CMK (cell line): ENCODE data around the gene PLD5.

Experiments
- DNase-seq: peaks from one replicate; pipeline ENCODE4 v3.0.0-alpha.2; 2010; ENCODE audit warnings: low read depth

The PLD5 gene

DNA sequence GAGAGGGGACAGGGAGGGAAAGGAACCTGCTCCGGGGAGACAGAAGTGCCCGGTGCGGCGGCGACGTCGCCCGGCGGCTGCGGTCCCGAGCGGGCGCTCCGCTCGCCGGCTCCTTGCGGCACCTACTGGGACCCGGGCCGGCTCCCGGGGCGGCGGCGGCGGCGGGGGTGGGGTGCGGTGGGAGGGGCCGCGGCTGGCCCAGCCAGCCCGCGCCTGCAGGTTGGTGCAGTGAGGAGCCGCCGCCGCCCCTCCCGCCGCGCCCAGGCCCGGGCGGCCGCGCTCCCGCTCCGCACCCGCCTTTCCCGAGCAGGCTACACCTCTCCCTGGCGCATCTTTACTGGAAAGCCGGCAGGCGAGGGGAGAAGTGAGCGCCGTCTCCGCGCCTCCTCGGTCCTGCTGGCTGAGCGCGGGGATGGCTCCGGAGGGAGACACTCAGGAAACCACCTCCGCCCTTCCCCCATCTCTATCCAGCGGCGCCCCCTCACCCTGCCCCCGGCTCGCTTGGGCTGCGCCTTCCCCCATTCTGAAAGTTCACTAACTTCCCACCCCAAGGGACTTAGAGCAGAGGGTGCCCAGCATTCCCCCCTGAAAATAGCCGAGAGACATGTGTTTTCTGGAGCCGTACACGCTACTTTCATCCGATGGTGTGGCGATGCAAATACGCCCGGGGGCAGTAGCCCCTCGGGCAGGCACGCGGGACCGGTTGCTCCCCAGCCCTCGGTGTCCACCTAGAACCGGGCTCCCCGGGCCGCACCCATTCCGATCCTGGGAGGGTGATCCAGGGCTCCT, at the start of gene PLD5:
PLD5 (minus strand) TSS at position 127 of the 789 bp plus-strand sequence.
- no peak for DNase-seq

DNA sequence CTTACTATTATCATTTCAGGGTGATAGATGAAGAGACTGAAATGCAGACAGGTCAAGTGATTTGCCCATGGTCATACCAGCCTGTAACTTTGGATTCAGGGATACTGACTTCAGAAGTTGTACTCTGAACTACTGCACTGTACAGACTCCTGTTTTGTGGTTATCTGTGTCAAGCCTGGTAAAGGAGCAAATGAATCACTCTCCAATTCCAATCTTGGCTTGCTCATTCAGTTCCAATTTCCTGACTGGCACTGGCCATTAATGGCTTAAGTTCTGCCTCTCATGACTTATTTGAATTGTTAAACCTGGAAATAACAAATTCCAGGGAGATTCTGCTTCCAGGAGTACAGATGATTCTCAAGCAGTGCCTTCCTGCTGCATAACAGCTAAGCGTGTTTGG, 45.4 kb upstream of the PLD5 start:
- no peak for DNase-seq

DNA sequence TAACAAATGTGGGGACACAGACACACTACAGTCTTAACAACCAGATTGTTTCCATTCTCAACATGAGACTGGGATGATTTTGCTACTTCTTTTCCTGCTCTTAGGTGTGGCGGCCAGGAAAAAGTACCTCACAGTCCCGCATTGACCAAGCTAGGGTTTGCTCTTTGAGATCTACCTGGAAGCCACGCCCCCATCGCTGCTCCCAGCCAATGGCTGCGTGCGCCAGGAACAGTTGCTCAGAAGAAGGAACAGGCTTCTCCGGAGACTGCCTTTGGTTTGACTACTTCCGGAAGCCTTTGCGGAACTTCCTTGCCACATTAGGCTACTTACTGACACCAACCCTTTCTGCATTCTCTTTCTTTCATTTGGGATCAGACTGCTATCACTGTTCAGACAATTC, 44.2 kb upstream of the PLD5 start:
- no peak for DNase-seq

DNA sequence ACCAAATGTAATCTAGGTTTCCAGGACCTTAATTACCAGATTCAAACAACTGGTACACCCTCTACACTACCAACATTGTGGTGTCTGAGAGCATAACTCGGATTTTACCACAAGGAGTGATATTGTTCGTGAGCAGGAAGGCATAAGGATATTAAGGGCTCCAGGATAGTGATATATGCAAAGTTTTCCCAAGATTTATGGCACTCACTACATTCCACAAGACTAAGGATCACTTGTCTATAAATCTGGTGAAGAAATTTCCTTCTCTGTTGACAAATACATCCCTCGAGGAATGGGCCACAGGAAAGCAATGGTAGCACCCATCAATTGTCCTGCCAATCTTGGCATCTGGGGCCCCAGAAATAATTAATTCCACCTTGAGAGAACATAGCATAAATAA, 43.1 kb upstream of the PLD5 start:
- no peak for DNase-seq

- no peak for DNase-seq
These were observed 32.3 kb upstream of the PLD5 start for GRCh38 chr1:242556759-242557158.

DNA sequence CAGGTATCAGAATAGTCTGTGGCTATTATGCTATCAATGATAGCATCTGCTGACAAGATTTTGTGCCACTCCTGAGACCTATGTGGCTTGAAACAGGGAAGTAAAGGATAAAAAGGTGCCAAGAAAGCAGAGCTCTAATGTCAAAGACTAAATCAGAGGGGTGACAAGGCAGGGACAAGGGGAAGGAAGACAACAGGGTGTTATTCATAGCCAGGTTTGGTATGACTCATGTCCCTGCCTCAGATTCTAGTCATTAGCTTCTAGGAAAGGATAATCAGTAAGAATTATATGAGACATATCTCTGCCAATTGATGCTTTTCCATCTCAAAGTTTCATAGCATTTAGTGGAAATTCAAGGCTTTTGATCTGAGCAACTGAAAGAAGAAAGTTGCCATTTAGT, 31.8 kb upstream of the PLD5 start:
- DNase-seq: no peak

GRCh38 chr1:242554577-242554976, 30.1 kb upstream of the PLD5 start:
- DNase-seq: no peak

GRCh38 chr1:242546849-242547729, 22.6 kb upstream of the PLD5 start:
- no peak for DNase-seq

DNA sequence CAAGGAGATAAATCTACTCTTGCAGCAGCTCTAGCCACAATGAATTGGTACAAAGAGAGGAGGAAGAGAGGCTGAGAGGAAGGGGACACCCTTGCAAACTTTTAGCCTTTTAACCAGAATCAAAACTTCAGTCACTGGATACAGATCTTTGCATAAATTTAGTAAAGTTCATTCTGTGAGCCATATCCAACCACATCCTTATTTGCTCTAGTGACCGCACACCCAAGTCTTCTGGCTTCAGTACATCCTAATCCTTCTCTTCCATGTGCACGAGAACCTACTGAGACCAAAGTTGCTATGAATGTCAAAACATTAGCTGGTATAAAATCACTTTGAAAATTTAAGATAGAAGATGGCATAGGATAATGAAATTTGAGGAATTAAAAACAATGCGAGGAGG, 21.9 kb upstream of the PLD5 start:
- no peak for DNase-seq

DNA sequence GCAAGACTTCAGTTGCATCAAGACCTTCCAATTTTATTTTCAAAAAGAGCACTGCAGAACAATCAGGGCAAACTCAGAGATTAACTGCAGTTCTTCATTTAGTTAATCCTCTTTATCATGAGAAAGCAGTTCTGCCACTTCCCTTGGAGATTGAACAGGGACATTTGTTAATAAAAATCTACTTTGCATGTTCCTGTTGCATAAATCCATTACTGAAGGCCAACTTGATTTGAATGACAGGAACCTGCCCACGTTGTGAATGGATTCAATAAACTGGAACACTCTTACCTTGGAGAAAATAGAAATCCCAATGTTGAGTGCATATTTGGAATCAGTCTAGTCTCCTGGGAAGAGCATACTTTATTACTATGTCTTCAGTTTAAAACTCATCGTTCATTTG, 19.6 kb upstream of the PLD5 start:
- DNase-seq: no peak

GRCh38 chr1:242542271-242542670, 17.8 kb upstream of the PLD5 start:
- no peak for DNase-seq

DNA sequence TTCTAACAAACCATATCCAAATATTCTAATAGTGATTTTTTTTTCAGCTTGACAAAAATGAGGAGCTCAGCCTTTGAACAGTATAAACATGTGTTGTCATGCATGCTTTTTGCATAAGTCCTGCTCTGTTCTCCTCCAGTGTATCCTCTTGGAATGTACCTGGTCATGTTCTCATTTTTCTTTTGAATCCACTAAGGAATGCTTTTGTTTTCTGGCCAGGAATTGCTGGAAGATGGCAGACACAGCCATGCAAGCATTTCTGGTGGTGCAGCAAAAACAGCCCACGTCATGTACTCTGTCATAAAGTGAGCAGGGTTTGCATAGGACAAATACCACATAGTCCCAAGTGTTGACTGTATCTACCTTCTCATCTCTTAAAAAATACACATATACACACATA, 11.5 kb upstream of the PLD5 start:
- DNase-seq: no peak

GRCh38 chr1:242534753-242535152, 10.3 kb upstream of the PLD5 start:
- no peak for DNase-seq

DNA sequence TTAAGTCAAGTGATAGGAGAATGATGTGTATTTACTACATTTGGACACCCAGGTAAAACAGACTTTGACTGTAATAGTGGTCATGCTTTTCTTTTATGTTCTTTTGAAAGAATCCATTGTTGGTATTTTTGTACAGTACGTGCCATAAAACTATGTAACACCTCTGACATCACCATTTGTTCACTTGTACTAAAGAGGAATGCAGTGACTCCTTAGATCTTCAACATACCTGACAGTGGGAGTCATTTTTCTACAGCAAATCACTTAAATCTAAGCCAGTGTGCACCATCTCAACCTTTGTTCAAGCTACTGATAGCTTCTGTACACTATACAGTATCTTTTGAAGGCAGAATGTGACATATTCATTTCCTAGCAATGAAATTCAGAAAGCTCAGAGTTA, 6.3 kb upstream of the PLD5 start:
- no peak for DNase-seq

DNA sequence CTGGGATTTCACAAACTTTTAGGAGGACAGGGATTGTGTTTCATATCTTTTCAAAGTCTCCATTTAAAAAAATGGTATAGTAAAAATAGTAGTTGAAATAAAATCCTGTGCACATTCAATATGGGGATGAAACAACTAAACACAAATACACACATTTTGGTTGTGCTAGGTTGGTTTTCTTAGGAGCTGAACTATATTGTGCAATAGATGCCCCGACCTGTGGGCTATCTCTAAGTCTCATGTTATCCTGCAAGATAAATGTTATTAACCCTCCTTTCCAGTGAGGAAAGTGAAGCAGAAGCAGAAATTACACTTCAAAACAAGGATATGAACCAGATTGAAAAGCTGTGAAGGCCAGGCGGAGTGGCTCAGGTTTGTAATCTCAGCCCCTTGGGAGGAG, 1.3 kb upstream of the PLD5 start:
- no peak for DNase-seq

- no peak for DNase-seq
These were observed 844 bp upstream of the PLD5 start for GRCh38 chr1:242525360-242525722.

- DNase-seq: no peak
These were observed 552 bp downstream of the PLD5 start for GRCh38 chr1:242523719-242524570.

- DNase-seq: no peak
These were observed 1.3 kb downstream of the PLD5 start for GRCh38 chr1:242522996-242523718.

- DNase-seq: no peak
These were observed 2.1 kb downstream of the PLD5 start for GRCh38 chr1:242522304-242522945.

DNA sequence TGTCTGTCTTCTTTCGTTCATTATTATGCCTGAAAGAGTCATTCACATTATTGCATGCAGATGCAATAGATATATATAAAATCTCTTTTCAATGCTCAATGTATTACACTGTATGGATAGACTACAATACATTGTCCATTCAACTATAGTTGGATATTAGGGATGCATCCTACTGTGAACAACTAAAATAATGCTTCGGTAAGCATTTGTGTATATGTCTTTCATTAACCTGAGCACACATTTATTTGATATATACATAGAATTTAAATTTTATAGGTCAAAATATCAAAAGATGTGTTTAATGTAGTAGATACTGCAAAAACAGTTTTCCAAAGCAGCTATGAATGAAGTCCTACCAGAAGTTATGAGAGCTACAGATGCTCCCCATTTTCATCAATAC, 8.9 kb downstream of the PLD5 start:
- DNase-seq: no peak

GRCh38 chr1:242506724-242507123, 17.8 kb downstream of the PLD5 start:
- DNase-seq: no peak
